ENCODE results near the gene SHOC2. TPM values are rescaled to one million over a fixed set of nuclear protein-coding genes. Genes with fewer than 3 reads are reported as not detected.

Gene SHOC2
- polyA plus RNA-seq, 1 of the 3 experiments (the other 2 are of a cell fraction): 6.9 TPM

DNA sequence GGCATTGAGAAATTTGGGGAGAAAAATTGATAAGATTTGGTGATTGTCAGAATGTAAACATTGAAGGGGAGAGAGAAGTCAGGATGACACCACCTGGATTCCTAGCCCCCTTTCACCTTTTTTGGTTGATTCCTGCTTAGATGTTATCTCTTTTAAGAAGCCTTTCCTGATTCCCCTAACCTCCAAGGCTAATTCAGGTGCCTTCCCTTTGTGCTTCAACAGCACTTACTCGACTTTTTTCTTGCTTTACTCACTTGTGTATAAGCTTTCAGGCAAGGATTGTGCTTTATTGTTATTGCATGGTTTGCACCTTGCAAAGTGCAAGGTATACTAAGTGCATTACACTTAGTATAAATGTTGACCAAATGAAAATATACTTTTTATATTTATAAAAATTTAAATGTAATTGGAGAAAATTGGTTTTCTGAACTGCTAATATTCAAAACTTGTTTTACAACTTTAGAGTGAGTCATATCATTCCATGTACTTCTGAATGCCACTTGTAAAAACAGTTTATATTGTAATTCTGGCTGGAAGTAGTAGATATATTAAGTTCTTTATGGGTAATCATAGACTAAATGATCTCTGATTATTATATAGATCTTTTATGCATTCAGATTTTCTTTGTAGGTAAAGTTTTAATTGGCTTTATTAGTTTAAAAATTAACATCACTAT, 13.2 kb downstream of the SHOC2 start:
- Histone ChIP-seq H3K27ac (ENCODE audit: low read depth in 2 of 2, low read length in 1 of 2) (no peak overlapping the region), H4K20me1 (ENCODE audit: insufficient read depth) (peaks cover 82% of the 10 kb centered on the region), H3K36me3 (replicated peaks in 1 of 2; ENCODE audit: control insufficient read depth in 1 of 2, insufficient read depth in 2 of 2, low read length in 1 of 2) (peaks cover 0 to 3% of the 10 kb centered on the region in 2 experiments), H3K9me3 (no peaks in the 10 kb centered on the region), H2AFZ (ENCODE audit: low read depth) (no peak overlapping the region), H3K4me2 (no peak overlapping the region), H3K4me1 (ENCODE audit: control insufficient read depth in 1 of 2, insufficient read depth in 2 of 2, low read depth in 1 of 2, low read length in 1 of 2) (peaks cover 0 to 3% of the 10 kb centered on the region in 2 experiments; a peak in 2 of 4 replicates), H3K4me3 (ENCODE audit: low read depth in 2 of 2, low read length in 1 of 2) (no peak overlapping the region), H3K27me3 (ENCODE audit: insufficient read depth) (no peaks in the 10 kb centered on the region), H3K9me2 (no peaks in the 10 kb centered on the region), H3F3A (replicated peaks; ENCODE audit: insufficient read depth) (peaks cover 13% of the 10 kb centered on the region), H3K9ac (no peak overlapping the region), H3K79me2 (ENCODE audit: insufficient read depth) (peaks cover 99% of the 10 kb centered on the region)
- 8% methylated on average over 1 of the region's 1 CpG for WGBS (ENCODE audit: low lambda C conversion rate)
- ChIA-PET POLR2A (no interaction called here), CTCF (no interaction called here)
- no peak for DNase-seq
- TF ChIP-seq MXI1 (IDR thresholded peaks at IDR 0.05; ENCODE audit: low read depth, low read length) (no peak), JUND (IDR thresholded peaks at IDR 0.05) (no peak)

GRCh38 chr10:110936757-110937156, 17.4 kb downstream of the SHOC2 start:
- Histone ChIP-seq H3K27me3 (ENCODE audit: insufficient read depth) (no peaks in the 10 kb centered on the region), H3K4me2 (no peak overlapping the region), H3F3A (replicated peaks; ENCODE audit: insufficient read depth) (peaks cover 22% of the 10 kb centered on the region), H3K4me1 (ENCODE audit: control insufficient read depth in 1 of 2, insufficient read depth in 2 of 2, low read depth in 1 of 2, low read length in 1 of 2) (peaks cover 0 to 3% of the 10 kb centered on the region in 2 experiments; a peak in 1 of 4 replicates), H3K36me3 (replicated peaks in 1 of 2; ENCODE audit: control insufficient read depth in 1 of 2, insufficient read depth in 2 of 2, low read length in 1 of 2) (peaks cover 0 to 12% of the 10 kb centered on the region in 2 experiments), H2AFZ (ENCODE audit: low read depth) (no peak overlapping the region), H4K20me1 (ENCODE audit: insufficient read depth) (peaks cover 75% of the 10 kb centered on the region), H3K9me3 (no peaks in the 10 kb centered on the region), H3K27ac (ENCODE audit: low read depth in 2 of 2, low read length in 1 of 2) (no peak overlapping the region), H3K4me3 (ENCODE audit: low read depth in 2 of 2, low read length in 1 of 2) (no peak overlapping the region), H3K9me2 (no peaks in the 10 kb centered on the region), H3K9ac (no peak overlapping the region), H3K79me2 (ENCODE audit: insufficient read depth) (peaks cover 100% of the 10 kb centered on the region)
- ChIA-PET POLR2A (no interaction called here), CTCF (interaction anchor here (1.3 kb wide), 1 partner anchor 12 kb away, joined by 3 read pairs; no protein-coding TSS in a partner anchor)
- TF ChIP-seq NRF1 (IDR thresholded peaks at IDR 0.05; ENCODE audit: low read depth, low read length): no peak
- no peak for TF ChIP-seq SMC3 (IDR thresholded peaks at IDR 0.05; ENCODE audit: low read depth, low read length)
- TF ChIP-seq GABPA (IDR thresholded peaks at IDR 0.05; ENCODE audit: low read depth): no peak
- TF ChIP-seq TAF1 (IDR thresholded peaks at IDR 0.05; ENCODE audit: borderline replicate concordance, low read depth, low read length): no peak
- no peak for TF ChIP-seq MEF2A (IDR thresholded peaks at IDR 0.05; ENCODE audit: borderline replicate concordance, low read depth)
- TF ChIP-seq NFIC (IDR thresholded peaks at IDR 0.05; ENCODE audit: borderline replicate concordance): no peak
- TF ChIP-seq, protein P1, sequence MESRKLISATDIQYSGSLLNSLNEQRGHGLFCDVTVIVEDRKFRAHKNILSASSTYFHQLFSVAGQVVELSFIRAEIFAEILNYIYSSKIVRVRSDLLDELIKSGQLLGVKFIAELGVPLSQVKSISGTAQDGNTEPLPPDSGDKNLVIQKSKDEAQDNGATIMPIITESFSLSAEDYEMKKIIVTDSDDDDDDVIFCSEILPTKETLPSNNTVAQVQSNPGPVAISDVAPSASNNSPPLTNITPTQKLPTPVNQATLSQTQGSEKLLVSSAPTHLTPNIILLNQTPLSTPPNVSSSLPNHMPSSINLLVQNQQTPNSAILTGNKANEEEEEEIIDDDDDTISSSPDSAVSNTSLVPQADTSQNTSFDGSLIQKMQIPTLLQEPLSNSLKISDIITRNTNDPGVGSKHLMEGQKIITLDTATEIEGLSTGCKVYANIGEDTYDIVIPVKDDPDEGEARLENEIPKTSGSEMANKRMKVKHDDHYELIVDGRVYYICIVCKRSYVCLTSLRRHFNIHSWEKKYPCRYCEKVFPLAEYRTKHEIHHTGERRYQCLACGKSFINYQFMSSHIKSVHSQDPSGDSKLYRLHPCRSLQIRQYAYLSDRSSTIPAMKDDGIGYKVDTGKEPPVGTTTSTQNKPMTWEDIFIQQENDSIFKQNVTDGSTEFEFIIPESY (IDR thresholded peaks at IDR 0.05; ENCODE audit: borderline replicate concordance, low read depth): no peak
- no peak for DNase-seq
- 96% methylated on average over 18 of the region's 18 CpGs for WGBS (ENCODE audit: low lambda C conversion rate)

DNA sequence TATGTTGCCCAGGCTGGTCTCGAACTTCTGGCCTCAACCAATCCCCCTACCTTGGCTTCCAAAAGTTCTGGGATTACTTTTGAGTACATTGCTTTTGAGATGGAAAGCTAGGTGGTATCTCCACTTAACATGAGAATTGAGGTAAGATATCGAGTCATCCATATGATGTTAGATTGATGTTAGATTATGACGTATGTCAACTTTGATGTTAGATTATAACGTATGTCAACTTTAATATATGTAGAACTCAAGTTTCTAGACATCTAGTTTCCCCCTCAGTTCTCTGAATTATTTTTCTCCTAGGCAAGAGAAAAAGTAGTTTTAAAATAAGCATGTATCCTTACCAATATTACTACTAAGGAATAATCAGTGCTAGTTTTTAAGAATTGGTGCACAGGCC, 20.0 kb downstream of the SHOC2 start:
- 93% methylated on average over 4 of the region's 4 CpGs for WGBS (ENCODE audit: low lambda C conversion rate)
- DNase-seq: no peak
- Histone ChIP-seq H3K79me2 (ENCODE audit: insufficient read depth) (peaks cover 100% of the 10 kb centered on the region), H2AFZ (ENCODE audit: low read depth) (no peak overlapping the region), H3K4me2 (no peak overlapping the region), H3K9ac (no peak overlapping the region), H4K20me1 (ENCODE audit: insufficient read depth) (peaks cover 51% of the 10 kb centered on the region), H3K4me1 (ENCODE audit: control insufficient read depth in 1 of 2, insufficient read depth in 2 of 2, low read depth in 1 of 2, low read length in 1 of 2) (no peaks in the 10 kb centered on the region; a peak in 1 of 4 replicates), H3K9me3 (no peaks in the 10 kb centered on the region), H3K4me3 (ENCODE audit: low read depth in 2 of 2, low read length in 1 of 2) (no peak overlapping the region), H3K27ac (ENCODE audit: low read depth in 2 of 2, low read length in 1 of 2) (no peak overlapping the region), H3F3A (replicated peaks; ENCODE audit: insufficient read depth) (peaks cover 16% of the 10 kb centered on the region), H3K27me3 (ENCODE audit: insufficient read depth) (no peaks in the 10 kb centered on the region), H3K9me2 (no peaks in the 10 kb centered on the region), H3K36me3 (replicated peaks in 1 of 2; ENCODE audit: control insufficient read depth in 1 of 2, insufficient read depth in 2 of 2, low read length in 1 of 2) (peaks cover 16 to 34% of the 10 kb centered on the region in 2 experiments)
- ChIA-PET CTCF (no interaction called here), POLR2A (no interaction called here)
- TF ChIP-seq EP300 (IDR thresholded peaks at IDR 0.05; ENCODE audit: borderline replicate concordance in 1 of 2, low read depth in 1 of 2, low read length in 1 of 2) (no peak), TEAD4 (IDR thresholded peaks at IDR 0.05; ENCODE audit: borderline replicate concordance, insufficient read depth) (no peak), TAF1 (IDR thresholded peaks at IDR 0.05; ENCODE audit: borderline replicate concordance, low read depth, low read length) (no peak), FOXM1 (IDR thresholded peaks at IDR 0.05; ENCODE audit: low read depth) (no peak), NRF1 (IDR thresholded peaks at IDR 0.05; ENCODE audit: low read depth, low read length) (no peak), JUND (IDR thresholded peaks at IDR 0.05) (no peak), CTCF (IDR thresholded peaks at IDR 0.05) (no peak), SIN3A (IDR thresholded peaks at IDR 0.05; ENCODE audit: borderline replicate concordance, low read depth, low read length) (no peak), SMC3 (IDR thresholded peaks at IDR 0.05; ENCODE audit: low read depth, low read length) (no peak), RXRA (IDR thresholded peaks at IDR 0.05; ENCODE audit: borderline replicate concordance, low read depth) (no peak), POLR2AphosphoS5 (IDR thresholded peaks at IDR 0.05; ENCODE audit: low read depth, low read length) (no peak), RAD21 (IDR thresholded peaks at IDR 0.05; ENCODE audit: low read length) (no peak)
- TF ChIP-seq, protein P2, sequence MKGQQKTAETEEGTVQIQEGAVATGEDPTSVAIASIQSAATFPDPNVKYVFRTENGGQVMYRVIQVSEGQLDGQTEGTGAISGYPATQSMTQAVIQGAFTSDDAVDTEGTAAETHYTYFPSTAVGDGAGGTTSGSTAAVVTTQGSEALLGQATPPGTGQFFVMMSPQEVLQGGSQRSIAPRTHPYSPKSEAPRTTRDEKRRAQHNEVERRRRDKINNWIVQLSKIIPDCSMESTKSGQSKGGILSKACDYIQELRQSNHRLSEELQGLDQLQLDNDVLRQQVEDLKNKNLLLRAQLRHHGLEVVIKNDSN (IDR thresholded peaks at IDR 0.05; ENCODE audit: borderline replicate concordance, low read depth): no peak

Measured in SK-N-SH (cell line).